Measurements from ENCODE around the gene HLA-B.
A peak's percentile ranks its signal among the peaks of the same experiment; 100 is the strongest.
"Not testable (repeated sequence)": the region's sequence is repeated elsewhere in the genome, so short reads cannot be mapped to it uniquely, and the experiment has no call there.

Gene HLA-B

GRCh38 chr6:31356946-31357466, at the start of gene HLA-B:
HLA-B (minus strand) TSS chr6:31357179; CDS start chr6:31357158, 21 bp downstream.
- DNase-seq (ENCODE audit: low read depth in 2 of 2) = peak; percentile 58 to 79

GRCh38 chr6:31405996-31406395, 49.0 kb upstream of the HLA-B start:
- no peak for DNase-seq (ENCODE audit: low read depth in 2 of 2)

- not testable (repeated sequence) for DNase-seq (ENCODE audit: low read depth in 2 of 2)
Observed at GRCh38 chr6:31404061-31404364, 47.0 kb upstream of the HLA-B start.

GRCh38 chr6:31403283-31404060, 46.5 kb upstream of the HLA-B start, which contains the start of gene MICA:
MICA (plus strand) TSS chr6:31403595; CDS start chr6:31403633, 38 bp downstream.
- peak; percentile 58 to 66 for DNase-seq (ENCODE audit: low read depth in 2 of 2)

- peak in 1 of 2 donors; percentile 6 for DNase-seq (ENCODE audit: low read depth in 2 of 2)
Observed at GRCh38 chr6:31402324-31403282, 45.6 kb upstream of the HLA-B start.

- no peak for DNase-seq (ENCODE audit: low read depth in 2 of 2)
Observed at GRCh38 chr6:31401403-31401802, 44.4 kb upstream of the HLA-B start.

- peak; percentile 42 to 67 for DNase-seq (ENCODE audit: low read depth in 2 of 2)
Observed at GRCh38 chr6:31400467-31401289, 43.7 kb upstream of the HLA-B start.

GRCh38 chr6:31399589-31400466, 42.8 kb upstream of the HLA-B start:
- DNase-seq (ENCODE audit: low read depth in 2 of 2) = peak; percentile 55 to 59

- no peak for DNase-seq (ENCODE audit: low read depth in 2 of 2)
Observed at GRCh38 chr6:31397901-31398525, 41.0 kb upstream of the HLA-B start.

- not testable (repeated sequence) for DNase-seq (ENCODE audit: low read depth in 2 of 2)
Observed at GRCh38 chr6:31397153-31397499, 40.1 kb upstream of the HLA-B start.

GRCh38 chr6:31396422-31397152, 39.6 kb upstream of the HLA-B start:
- DNase-seq (ENCODE audit: low read depth in 2 of 2) = peak; percentile 80 to 88

GRCh38 chr6:31395832-31396231, 38.9 kb upstream of the HLA-B start:
- no peak for DNase-seq (ENCODE audit: low read depth in 2 of 2)

- no peak for DNase-seq (ENCODE audit: low read depth in 2 of 2)
Observed at GRCh38 chr6:31394381-31394780, 37.4 kb upstream of the HLA-B start.

GRCh38 chr6:31393932-31394331, 37.0 kb upstream of the HLA-B start:
- no peak for DNase-seq (ENCODE audit: low read depth in 2 of 2)

GRCh38 chr6:31389802-31390132, 32.8 kb upstream of the HLA-B start:
- not testable (repeated sequence) for DNase-seq (ENCODE audit: low read depth in 2 of 2)

GRCh38 chr6:31388916-31389801, 32.2 kb upstream of the HLA-B start:
- DNase-seq (ENCODE audit: low read depth in 2 of 2) = not testable (repeated sequence)

GRCh38 chr6:31386977-31387376, 30.0 kb upstream of the HLA-B start:
- no peak for DNase-seq (ENCODE audit: low read depth in 2 of 2)

GRCh38 chr6:31386099-31386498, 29.1 kb upstream of the HLA-B start:
- DNase-seq (ENCODE audit: low read depth in 2 of 2) = no peak

- DNase-seq (ENCODE audit: low read depth in 2 of 2) = no peak
Observed at GRCh38 chr6:31385041-31385440, 28.1 kb upstream of the HLA-B start.
